Mesodermal cell (in vitro differentiated cells): ENCODE results near the gene CCDC137.

ENCODE experiments used
- H3K27ac ChIP-seq: 2 replicates; pipeline ENCODE4 v1.7.0; 2013; ENCODE audit warnings: mild to moderate bottlenecking, low read depth, low read length, moderate library complexity; ENCODE audit not compliant: severe bottlenecking
- H3K36me3 ChIP-seq: 2 replicates; pipeline ENCODE4 v1.7.1; 2013; ENCODE audit warnings: mild to moderate bottlenecking, low read length, moderate library complexity; ENCODE audit not compliant: control insufficient read depth, insufficient read depth
- H3K4me1 ChIP-seq: one replicate; pipeline ENCODE4 v1.7.1; 2013; ENCODE audit warnings: mild to moderate bottlenecking, low read length; ENCODE audit not compliant: insufficient read depth, control insufficient read depth, poor library complexity, severe bottlenecking
- H3K4me3 ChIP-seq: 2 replicates; pipeline ENCODE4 v1.7.0; 2013; ENCODE audit warnings: low read length, control low read depth, mild to moderate bottlenecking; ENCODE audit not compliant: insufficient read depth, poor library complexity, severe bottlenecking; ENCODE audit errors: extremely low read depth
- H3K9me3 ChIP-seq: 2 replicates; pipeline ENCODE4 v1.7.1; 2013; ENCODE audit warnings: mild to moderate bottlenecking, low read length, moderate library complexity; ENCODE audit not compliant: control insufficient read depth
- WGBS, 2 experiments: methylation state at CpG; one replicate each; pipeline ENCODE4 v1.1.5; 2013; ENCODE audit warnings: missing lambda C conversion rate in 2 of 2; ENCODE audit not compliant: insufficient coverage in 2 of 2; 5-methylcytosine and 5-hydroxymethylcytosine counted together

CCDC137 gene

DNA sequence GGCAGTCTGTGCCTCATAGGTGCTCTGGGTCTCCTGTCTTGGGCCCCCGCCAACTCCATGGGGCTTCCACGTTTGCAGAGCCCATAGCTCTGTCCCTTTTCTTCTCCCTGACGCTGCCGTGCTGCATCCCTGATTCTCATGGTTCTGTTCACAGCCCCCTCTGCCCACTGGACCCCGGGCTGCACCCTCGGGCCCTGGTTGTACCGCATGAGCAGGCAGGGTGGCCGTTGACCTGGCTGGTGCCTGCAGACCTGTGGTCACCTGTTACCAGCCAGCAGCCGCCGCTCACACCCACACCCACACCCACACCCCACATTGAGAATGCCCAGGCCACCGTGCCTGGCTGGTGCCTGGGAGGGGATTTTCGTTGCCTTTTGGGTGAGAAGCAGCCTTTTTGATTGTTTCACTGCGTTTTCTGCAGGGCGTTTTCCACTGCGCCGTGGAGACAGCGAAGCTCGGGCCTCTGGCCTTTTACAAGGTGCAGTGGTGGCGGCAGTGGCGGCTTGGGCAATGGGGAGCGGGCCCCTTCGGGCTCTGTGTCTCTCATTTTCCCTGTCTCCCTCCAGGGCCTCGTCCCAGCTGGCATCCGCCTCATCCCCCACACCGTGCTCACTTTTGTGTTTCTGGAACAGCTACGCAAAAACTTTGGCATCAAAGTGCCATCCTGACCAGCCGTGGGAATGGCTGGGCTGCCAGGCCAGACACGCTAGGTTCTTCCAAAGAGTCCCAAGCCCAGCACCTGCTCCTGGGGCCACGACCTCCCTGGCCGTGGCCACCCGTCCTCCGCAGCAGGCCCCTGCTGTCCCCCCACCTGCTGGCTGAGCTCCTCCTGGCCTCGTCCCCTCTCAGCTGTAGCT lies 53.1 kb downstream of the CCDC137 start:
- H3K27ac ChIP-seq: no peak overlapping the region
- H3K4me3 ChIP-seq: no peak overlapping the region
- peaks cover 10% of the 10 kb centered on the region for H3K36me3 ChIP-seq
- 93 to 97% methylated on average over 25 to 27 of the region's 33 CpGs for WGBS, 2 experiments
- H3K9me3 ChIP-seq: no peaks in the 10 kb centered on the region
- H3K4me1 ChIP-seq: peaks cover 3% of the 10 kb centered on the region

DNA sequence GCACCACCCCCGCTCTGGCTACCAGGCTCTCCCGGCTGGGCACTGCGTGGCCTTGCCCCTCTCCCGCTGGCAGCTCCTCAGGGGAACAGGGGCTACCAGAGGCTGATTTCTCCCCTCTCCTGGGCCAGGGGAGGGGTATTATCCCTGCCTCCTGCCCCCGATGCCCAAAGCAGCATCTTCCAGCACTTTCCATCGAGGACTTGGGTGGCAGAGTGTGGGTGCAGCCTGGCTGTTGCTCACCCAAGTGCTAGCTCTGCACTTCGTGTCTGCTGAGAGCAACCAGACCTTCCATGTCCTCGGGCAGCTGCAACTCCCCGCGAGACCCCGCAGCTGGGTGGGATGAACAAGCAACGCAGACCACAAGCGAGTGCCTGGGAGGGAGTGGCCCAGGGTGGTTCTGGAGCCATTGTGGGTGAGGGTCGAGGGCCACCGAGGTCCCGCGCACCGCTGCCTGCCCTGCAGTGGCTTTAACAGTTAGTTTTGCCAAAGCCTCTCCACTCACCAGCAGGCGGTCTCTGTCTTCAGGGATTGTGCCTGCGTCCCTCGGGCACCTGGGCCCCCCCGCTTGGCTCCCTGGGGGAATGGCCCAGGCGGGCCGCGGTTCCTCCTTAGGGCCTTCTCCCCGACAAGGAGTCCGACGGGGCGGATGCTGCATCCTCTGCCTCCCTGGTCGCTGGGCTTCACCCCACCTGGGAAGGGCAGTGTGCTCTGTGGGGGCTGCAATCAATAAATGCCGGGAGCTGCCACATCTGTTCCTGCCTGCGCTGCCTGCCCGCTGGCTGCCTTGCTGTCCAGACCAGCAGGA lies 53.9 kb downstream of the CCDC137 start:
- H3K27ac ChIP-seq: no peak overlapping the region
- H3K4me3 ChIP-seq: no peak overlapping the region
- H3K36me3 ChIP-seq: peaks cover 10% of the 10 kb centered on the region
- peaks cover under 1% of the 10 kb centered on the region for H3K4me1 ChIP-seq
- no peaks in the 10 kb centered on the region for H3K9me3 ChIP-seq
- 88 to 92% methylated on average over 29 to 33 of the region's 33 CpGs for WGBS, 2 experiments

DNA sequence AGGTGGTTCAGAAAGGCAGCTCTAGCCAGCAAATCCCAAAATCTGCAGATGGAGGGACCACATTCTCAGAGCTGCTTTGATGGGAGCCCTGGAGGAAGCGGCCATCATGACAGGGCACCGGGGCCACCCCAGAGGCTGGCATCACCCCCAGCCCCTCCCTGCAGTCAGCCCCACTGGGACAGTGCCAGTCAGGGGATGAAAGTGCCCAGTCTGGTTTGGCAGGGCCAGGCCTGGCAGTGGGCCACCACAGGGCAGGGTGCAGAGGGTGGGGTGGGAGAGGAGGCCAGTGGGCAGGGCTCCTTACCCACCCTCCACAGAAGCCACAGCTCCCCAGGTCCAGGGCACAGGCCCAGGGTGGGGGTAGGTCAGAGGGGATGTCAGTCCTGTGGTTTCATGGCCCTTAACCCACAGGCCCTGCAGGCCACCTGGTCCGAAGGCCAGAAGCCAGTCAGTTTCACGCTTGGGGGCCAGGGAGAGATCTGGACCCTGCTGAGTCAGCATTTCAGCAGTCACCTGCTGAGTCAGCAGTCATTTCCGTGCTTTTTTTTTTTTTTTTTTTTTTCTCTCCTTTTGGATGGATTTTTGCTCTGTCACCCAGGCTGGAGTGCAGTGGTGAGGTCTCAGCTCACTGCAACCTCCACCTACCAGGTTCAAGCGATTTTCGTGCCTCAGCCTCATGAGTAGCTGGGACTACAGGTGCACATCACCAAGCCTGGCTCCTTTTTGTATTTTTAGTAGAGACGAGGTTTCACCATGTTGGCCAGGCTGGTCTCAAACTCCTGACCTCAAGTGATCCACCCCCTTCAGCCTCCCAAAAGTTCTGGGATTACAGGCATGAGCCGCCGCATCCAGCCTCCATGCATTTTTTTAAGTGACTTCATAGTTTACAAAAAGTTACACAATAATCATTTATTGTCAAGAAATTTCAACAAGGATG lies 55.9 kb downstream of the CCDC137 start:
- Histone ChIP-seq H3K27ac (no peak overlapping the region), H3K4me1 (no peaks in the 10 kb centered on the region), H3K9me3 (no peaks in the 10 kb centered on the region), H3K36me3 (peaks cover 8% of the 10 kb centered on the region), H3K4me3 (no peak overlapping the region)
- 73 to 86% methylated on average over 5 to 9 of the region's 10 CpGs for WGBS, 2 experiments
